ENCODE results near the gene SYT7. TPM values are rescaled to one million over a fixed set of nuclear protein-coding genes. Genes with fewer than 3 reads are reported as not detected.
"Not testable (repeated sequence)": the region's sequence is repeated elsewhere in the genome, so short reads cannot be mapped to it uniquely, and the experiment has no call there.

Gene SYT7
- total RNA-seq, 4 donors from 2014 or later, result 5.2 to 12.6 (median 8.8) TPM

- WGBS, 2 donors, result 47 to 48% methylated on average over 3 to 6 of the region's 7 CpGs
- DNase-seq, result no peak
These were observed 98.4 kb downstream of the SYT7 start for GRCh38 chr11:61482513-61482912.

GRCh38 chr11:61481806-61482205 is 99.1 kb downstream of the SYT7 start:
- H3K27me3 ChIP-seq, result no peaks in the 10 kb centered on the region
- H3K4me3 ChIP-seq (replicated peaks in 1 of 3), result no peak overlapping the region
- intact Hi-C loops (cut with DNase I), result no loop called here

More at GRCh38 chr11:61482513-61482912, 98.4 kb downstream of the SYT7 start:
- Histone ChIP-seq H3K4me1 (peaks cover 0 to 9% of the 10 kb centered on the region in 2 donors), H3K27ac (no peak overlapping the region), H3K9me3 (no peaks in the 10 kb centered on the region), H3K4me3 (replicated peaks in 1 of 3) (no peak overlapping the region), H3K36me3 (no peaks in the 10 kb centered on the region), H3K27me3 (no peaks in the 10 kb centered on the region)
- peak in 2 of 6 experiments; percentile 9 to 45 for TF ChIP-seq CTCF (IDR thresholded peaks at IDR 0.05)
- TF ChIP-seq POLR2A (IDR thresholded peaks at IDR 0.05), result no peak
- intact Hi-C loops (cut with DNase I), result no loop called here

GRCh38 chr11:61480994-61481335 is 99.9 kb downstream of the SYT7 start:
- H3K4me1 ChIP-seq, result peaks cover 0 to 11% of the 10 kb centered on the region in 2 donors
- H3K36me3 ChIP-seq, result no peaks in the 10 kb centered on the region
- H3K27me3 ChIP-seq, result no peaks in the 10 kb centered on the region
- WGBS, 2 donors, result 18 to 20% methylated on average over 6 of the region's 7 CpGs
- H3K4me3 ChIP-seq (replicated peaks in 1 of 3), result no peak overlapping the region
- TF ChIP-seq POLR2A (IDR thresholded peaks at IDR 0.05) (no peak), CTCF (IDR thresholded peaks at IDR 0.05) (no peak)
- no peak overlapping the region for H3K27ac ChIP-seq
- intact Hi-C loops (cut with DNase I), result no loop called here
- H3K9me3 ChIP-seq, result no peaks in the 10 kb centered on the region
- no peak for DNase-seq

More at GRCh38 chr11:61481806-61482205, 99.1 kb downstream of the SYT7 start:
- TF ChIP-seq POLR2A (IDR thresholded peaks at IDR 0.05) (no peak), CTCF (IDR thresholded peaks at IDR 0.05) (no peak)
- peaks cover 0 to 11% of the 10 kb centered on the region in 2 donors for H3K4me1 ChIP-seq
- WGBS, 2 donors, result 65 to 76% methylated on average over 8 to 9 of the region's 10 CpGs
- no peaks in the 10 kb centered on the region for H3K9me3 ChIP-seq
- H3K27ac ChIP-seq, result no peak overlapping the region
- no peaks in the 10 kb centered on the region for H3K36me3 ChIP-seq
- DNase-seq, result no peak

- H3K4me1 ChIP-seq, result peaks cover 0 to 11% of the 10 kb centered on the region in 2 donors
- no peak for TF ChIP-seq POLR2A (IDR thresholded peaks at IDR 0.05)
- TF ChIP-seq CTCF (IDR thresholded peaks at IDR 0.05), result no peak
- DNase-seq, result no peak
- intact Hi-C loops (cut with DNase I), result no loop called here
- H3K36me3 ChIP-seq, result no peaks in the 10 kb centered on the region
- 72 to 80% methylated on average over 15 of the region's 15 CpGs for WGBS, 2 donors
- no peaks in the 10 kb centered on the region for H3K27me3 ChIP-seq
- H3K9me3 ChIP-seq, result no peaks in the 10 kb centered on the region
- no peak overlapping the region for H3K4me3 ChIP-seq (replicated peaks in 1 of 3)
- no peak overlapping the region for H3K27ac ChIP-seq
These were observed 100.4 kb downstream of the SYT7 start for GRCh38 chr11:61480261-61480993.

- not testable (repeated sequence) for H3K27ac ChIP-seq; H3K4me3 ChIP-seq (replicated peaks in 1 of 3); H3K9me3 ChIP-seq; H3K36me3 ChIP-seq; H3K27me3 ChIP-seq; DNase-seq
- peaks cover 0 to 11% of the 10 kb centered on the region in 2 donors for H3K4me1 ChIP-seq
- intact Hi-C loops (cut with DNase I), result loop anchor here (2.0 kb wide), 1 partner anchor 149 kb away; no protein-coding TSS in a partner anchor
- WGBS, 2 donors, result 92 to 93% methylated on average over 11 of the region's 11 CpGs
These were observed 101.4 kb downstream of the SYT7 start for GRCh38 chr11:61479360-61480058.

Data from thyroid gland (tissue), 4 donors.